H1 (cell line): ENCODE data around the gene HTRA1. TPM values are rescaled to one million over a fixed set of nuclear protein-coding genes. Genes with fewer than 3 reads are reported as not detected.

Experiments used
- ATF3 ChIP-seq: IDR thresholded peaks from 2 replicates; pipeline ENCODE4 v1.6.1; 2011; ENCODE audit warnings: low read depth, mild to moderate bottlenecking, low read length; ENCODE audit not compliant: insufficient read depth
- JUND ChIP-seq: IDR thresholded peaks from 2 replicates; pipeline ENCODE4 v1.6.1; 2011; ENCODE audit warnings: mild to moderate bottlenecking, improper control_type of control experiment, low read length
- polyA plus RNA-seq, 7 experiments: library from polyadenylated mRNA; depleted of rRNA in 3 of 7; stranded (reverse) in 5 of 7; unstranded in 2 of 7; fragments of >200 nt in 5 of 7; fragments of 200-250 nt in 2 of 7; gene quantifications; 1 replicate in 5 of 7; 2 replicates in 1 of 7; 4 replicates in 1 of 7; pipeline versions ENCODE4 v1.2.1 to v1.2.3, GENCODE V29; 2011 to 2013; ENCODE audit warnings: missing spikeins in 2 of 7, mixed read lengths in 2 of 7
- total RNA-seq: library from RNA; stranded (reverse); fragmentation: NEBNext Ultra II Directional; extraction: Animal tissue kit (Norgen Biotek cat#: 25700); gene quantifications from 2 replicates; pipeline ENCODE4 v1.2.1, GENCODE V29; 2021

The HTRA1 gene
- total and polyA plus RNA-seq, 2 of the 8 experiments (the other 6 are each of a cell fraction or from before 2014, with no cell fraction given) = 15.8 to 20.1 TPM

GRCh38 chr10:122543676-122544445, 82.5 kb downstream of the HTRA1 start (continued):
- TF ChIP-seq ATF3 (no peak), JUND (no peak)
